ENCODE results near the gene ARHGAP30. TPM values are rescaled to one million over a fixed set of nuclear protein-coding genes. Genes with fewer than 3 reads are reported as not detected.

The ARHGAP30 gene
- total RNA-seq, 1 experiment from 2014 or later, result 0.36 TPM

DNA sequence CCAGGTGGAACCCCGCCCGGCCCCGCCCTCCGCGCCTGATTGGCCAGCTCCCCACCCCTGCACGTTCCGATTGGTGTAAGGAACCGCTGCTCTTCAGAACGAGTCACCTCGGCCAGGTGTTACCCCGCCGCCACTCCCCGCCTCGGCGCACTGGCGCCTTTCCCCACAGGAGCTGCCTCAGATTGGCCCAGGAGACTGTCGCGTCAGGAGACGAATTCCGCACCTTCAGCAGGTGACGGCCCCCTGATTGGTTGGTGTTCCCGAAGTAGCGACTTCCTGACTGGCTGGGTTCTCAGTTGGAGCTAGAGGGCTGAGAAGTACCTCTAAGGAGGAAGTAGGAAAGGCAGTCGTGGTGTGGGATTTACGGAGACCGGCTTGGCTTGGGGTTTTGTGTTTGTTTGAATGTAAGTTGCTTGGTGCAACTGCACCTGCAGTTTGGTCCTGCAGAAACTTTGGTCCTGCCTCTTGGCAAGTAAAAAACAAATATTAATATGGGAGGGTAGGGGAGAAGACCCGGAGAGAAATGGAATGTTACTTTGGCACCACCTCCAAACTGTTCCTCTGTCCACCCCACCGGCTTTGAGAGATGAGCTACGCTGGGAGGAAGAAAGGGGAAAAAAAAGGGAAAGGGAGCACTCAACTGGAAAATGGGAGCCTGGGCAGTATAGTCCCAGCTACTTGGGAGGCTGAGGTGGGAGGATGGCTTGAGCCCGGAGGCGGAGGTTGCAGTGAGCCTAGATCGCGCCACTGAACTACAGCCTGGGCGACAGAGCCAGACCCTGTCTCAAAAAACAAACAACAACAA, 48.3 kb downstream of the ARHGAP30 start:
- in situ Hi-C loops (cut with HindIII; ENCODE audit: low pct_unique_long_range_greater_than_20kb, low sequenced_read_pairs) (no loop called here), intact Hi-C loops (cut with micrococcal nuclease; ENCODE audit: unreplicated experiment) (no loop called here)
- peaks cover 27% of the 10 kb centered on the region for H3K4me1 ChIP-seq (ENCODE audit: control insufficient read depth, insufficient read depth, low read length)
- no peaks in the 10 kb centered on the region for H3K9me3 ChIP-seq (ENCODE audit: control insufficient read depth, insufficient read depth, low read depth, low read length)
- TF ChIP-seq, protein P1, sequence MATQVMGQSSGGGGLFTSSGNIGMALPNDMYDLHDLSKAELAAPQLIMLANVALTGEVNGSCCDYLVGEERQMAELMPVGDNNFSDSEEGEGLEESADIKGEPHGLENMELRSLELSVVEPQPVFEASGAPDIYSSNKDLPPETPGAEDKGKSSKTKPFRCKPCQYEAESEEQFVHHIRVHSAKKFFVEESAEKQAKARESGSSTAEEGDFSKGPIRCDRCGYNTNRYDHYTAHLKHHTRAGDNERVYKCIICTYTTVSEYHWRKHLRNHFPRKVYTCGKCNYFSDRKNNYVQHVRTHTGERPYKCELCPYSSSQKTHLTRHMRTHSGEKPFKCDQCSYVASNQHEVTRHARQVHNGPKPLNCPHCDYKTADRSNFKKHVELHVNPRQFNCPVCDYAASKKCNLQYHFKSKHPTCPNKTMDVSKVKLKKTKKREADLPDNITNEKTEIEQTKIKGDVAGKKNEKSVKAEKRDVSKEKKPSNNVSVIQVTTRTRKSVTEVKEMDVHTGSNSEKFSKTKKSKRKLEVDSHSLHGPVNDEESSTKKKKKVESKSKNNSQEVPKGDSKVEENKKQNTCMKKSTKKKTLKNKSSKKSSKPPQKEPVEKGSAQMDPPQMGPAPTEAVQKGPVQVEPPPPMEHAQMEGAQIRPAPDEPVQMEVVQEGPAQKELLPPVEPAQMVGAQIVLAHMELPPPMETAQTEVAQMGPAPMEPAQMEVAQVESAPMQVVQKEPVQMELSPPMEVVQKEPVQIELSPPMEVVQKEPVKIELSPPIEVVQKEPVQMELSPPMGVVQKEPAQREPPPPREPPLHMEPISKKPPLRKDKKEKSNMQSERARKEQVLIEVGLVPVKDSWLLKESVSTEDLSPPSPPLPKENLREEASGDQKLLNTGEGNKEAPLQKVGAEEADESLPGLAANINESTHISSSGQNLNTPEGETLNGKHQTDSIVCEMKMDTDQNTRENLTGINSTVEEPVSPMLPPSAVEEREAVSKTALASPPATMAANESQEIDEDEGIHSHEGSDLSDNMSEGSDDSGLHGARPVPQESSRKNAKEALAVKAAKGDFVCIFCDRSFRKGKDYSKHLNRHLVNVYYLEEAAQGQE (IDR thresholded peaks at IDR 0.05; ENCODE audit: insufficient read depth in 1 of 2, low read depth in 2 of 2, low read length in 1 of 2), result no peak
- TF ChIP-seq, protein P2, sequence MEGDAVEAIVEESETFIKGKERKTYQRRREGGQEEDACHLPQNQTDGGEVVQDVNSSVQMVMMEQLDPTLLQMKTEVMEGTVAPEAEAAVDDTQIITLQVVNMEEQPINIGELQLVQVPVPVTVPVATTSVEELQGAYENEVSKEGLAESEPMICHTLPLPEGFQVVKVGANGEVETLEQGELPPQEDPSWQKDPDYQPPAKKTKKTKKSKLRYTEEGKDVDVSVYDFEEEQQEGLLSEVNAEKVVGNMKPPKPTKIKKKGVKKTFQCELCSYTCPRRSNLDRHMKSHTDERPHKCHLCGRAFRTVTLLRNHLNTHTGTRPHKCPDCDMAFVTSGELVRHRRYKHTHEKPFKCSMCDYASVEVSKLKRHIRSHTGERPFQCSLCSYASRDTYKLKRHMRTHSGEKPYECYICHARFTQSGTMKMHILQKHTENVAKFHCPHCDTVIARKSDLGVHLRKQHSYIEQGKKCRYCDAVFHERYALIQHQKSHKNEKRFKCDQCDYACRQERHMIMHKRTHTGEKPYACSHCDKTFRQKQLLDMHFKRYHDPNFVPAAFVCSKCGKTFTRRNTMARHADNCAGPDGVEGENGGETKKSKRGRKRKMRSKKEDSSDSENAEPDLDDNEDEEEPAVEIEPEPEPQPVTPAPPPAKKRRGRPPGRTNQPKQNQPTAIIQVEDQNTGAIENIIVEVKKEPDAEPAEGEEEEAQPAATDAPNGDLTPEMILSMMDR (IDR thresholded peaks at IDR 0.05), result no peak
- TF ChIP-seq SIN3A (IDR thresholded peaks at IDR 0.05; ENCODE audit: borderline replicate concordance, insufficient read depth, low read depth, low read length), result no peak
- TF ChIP-seq TCF7L2 (IDR thresholded peaks at IDR 0.05; ENCODE audit: low read depth, low read length), result no peak
- TF ChIP-seq POLR2AphosphoS5 (IDR thresholded peaks at IDR 0.05; ENCODE audit: low read depth, low read length), result peak; percentile 33; the same call in 1 of the 2 replicates
- H3K36me3 ChIP-seq (ENCODE audit: control insufficient read depth, insufficient read depth, low read length), result peaks cover 3% of the 10 kb centered on the region; the same call in 1 of the 2 replicates
- ATAC-seq, result peak; percentile 94
- no peak for DNase-seq (ENCODE audit: low read depth, low spot score)
- CTCF ChIA-PET, result interaction anchor here (0.6 to 1.8 kb wide), 4 partner anchors 17 to 727 kb away, joined by 3 to 10 read pairs (median 7); no protein-coding TSS in a partner anchor
- H3K4me3 ChIP-seq (ENCODE audit: low read depth in 2 of 2, low read length in 2 of 2), result peak overlapping the region; percentile 87 to 97
- H3K27ac ChIP-seq (ENCODE audit: low read length), result peak overlapping the region; percentile 67
- TSS peak; percentile 83 for BruUV-seq (replicated peaks)
- POLR2A ChIA-PET, result interaction anchor here (0.6 to 0.7 kb wide), 3 partner anchors 52 to 145 kb away, joined by 5 to 8 read pairs (median 5); partner anchors contain the start of gene PPOX
- H3K27me3 ChIP-seq (ENCODE audit: control insufficient read depth, insufficient read depth, low read length), result no peaks in the 10 kb centered on the region

DNA sequence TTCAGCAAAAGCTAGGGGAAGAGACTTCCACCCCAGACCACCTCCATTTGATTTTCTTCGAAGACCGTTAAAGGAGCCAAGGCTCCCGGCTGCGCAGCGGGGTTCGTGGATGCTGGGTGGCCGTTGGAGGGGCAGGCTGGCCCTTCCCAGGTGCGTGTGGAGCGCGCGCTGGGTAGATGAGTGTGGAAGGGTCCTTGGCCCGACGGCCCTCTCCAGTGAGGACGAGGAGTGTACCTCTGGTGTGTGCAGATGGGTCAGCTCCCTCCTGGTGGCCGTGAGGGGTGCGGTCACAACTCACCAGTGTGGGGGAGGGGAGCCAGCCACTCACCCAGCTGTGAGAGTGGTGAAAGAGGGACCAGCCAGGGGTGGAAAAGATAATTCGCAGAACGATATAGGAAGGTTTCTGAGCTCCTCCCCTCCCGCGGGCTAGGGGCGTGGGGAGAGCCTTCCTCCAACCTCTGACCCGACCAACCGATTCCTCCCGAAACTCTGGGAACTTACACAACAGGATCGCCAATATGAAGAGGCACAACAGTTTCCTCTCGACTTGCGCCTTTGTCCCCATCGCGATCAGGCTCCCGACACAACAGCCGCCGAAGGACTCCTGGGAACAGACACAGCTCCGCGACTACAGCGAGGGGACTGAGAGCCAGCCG, 49.1 kb downstream of the ARHGAP30 start, which contains the start of gene F11R:
F11R (minus strand) TSS at position 644 of the 656 bp plus-strand sequence; CDS start at position 565, 79 bp downstream.
- no peak for TF ChIP-seq SIN3A (IDR thresholded peaks at IDR 0.05; ENCODE audit: borderline replicate concordance, insufficient read depth, low read depth, low read length)
- TF ChIP-seq TCF7L2 (IDR thresholded peaks at IDR 0.05; ENCODE audit: low read depth, low read length), result no peak
- no peak; the same call in 1 of the 2 replicates for TF ChIP-seq POLR2AphosphoS5 (IDR thresholded peaks at IDR 0.05; ENCODE audit: low read depth, low read length)
- TF ChIP-seq, protein P2 (IDR thresholded peaks at IDR 0.05), result no peak
- POLR2A ChIA-PET, result interaction anchor here (0.6 to 0.7 kb wide), 3 partner anchors 53 to 146 kb away, joined by 5 to 8 read pairs (median 5); partner anchors contain the start of gene PPOX
- H3K27ac ChIP-seq (ENCODE audit: low read length), result peak within 1 kb of the TSS; percentile 67
- no peaks in the 10 kb centered on the region for H3K27me3 ChIP-seq (ENCODE audit: control insufficient read depth, insufficient read depth, low read length)
- H3K4me3 ChIP-seq (ENCODE audit: low read depth in 2 of 2, low read length in 2 of 2), result peak within 1 kb of the TSS; percentile 87 to 97
- no peaks in the 10 kb centered on the region for H3K9me3 ChIP-seq (ENCODE audit: control insufficient read depth, insufficient read depth, low read depth, low read length)
- H3K4me1 ChIP-seq (ENCODE audit: control insufficient read depth, insufficient read depth, low read length), result peaks cover 27% of the 10 kb centered on the region
- in situ Hi-C loops (cut with HindIII; ENCODE audit: low pct_unique_long_range_greater_than_20kb, low sequenced_read_pairs) (no loop called here), intact Hi-C loops (cut with micrococcal nuclease; ENCODE audit: unreplicated experiment) (no loop called here)
- CTCF ChIA-PET, result interaction anchor here (0.6 to 1.8 kb wide), 5 partner anchors 17 to 726 kb away, joined by 3 to 10 read pairs (median 7); no protein-coding TSS in a partner anchor
- DNase-seq (ENCODE audit: low read depth, low spot score) (no peak), ATAC-seq (peak; percentile 68)
- H3K36me3 ChIP-seq (ENCODE audit: control insufficient read depth, insufficient read depth, low read length), result peaks cover 3% of the 10 kb centered on the region; the same call in 1 of the 2 replicates
- BruUV-seq (replicated peaks), result TSS peak; percentile 77

Data from Panc1 (cell line).